Astrocyte of the spinal cord (primary cell): ENCODE results near the gene ADORA2A.

Experiments used
- DNase-seq: peaks from one replicate; pipeline ENCODE4 v3.0.0; 2011; ENCODE audit warnings: low read depth, low spot score
- H3K4me3 ChIP-seq: 2 replicates; pipeline ENCODE4 v1.5.1; 2011; ENCODE audit warnings: low read depth, mild to moderate bottlenecking, low read length, moderate library complexity
- CTCF ChIP-seq: IDR thresholded peaks from 2 replicates; pipeline ENCODE4 v1.5.1; 2012; ENCODE audit warnings: low read depth, mild to moderate bottlenecking, low read length, inconsistent platforms
- in situ Hi-C: cut with HindIII; loops from 2 replicates; pipeline ENCODE4 v1.10.0; 2017; ENCODE audit warnings: low sequenced_read_pairs

Gene ADORA2A

GRCh38 chr22:24474649-24475255 lies 47.4 kb downstream of the ADORA2A start:
- TF ChIP-seq CTCF, result no peak
- in situ Hi-C loops, result no loop called here
- peak; percentile 54 for DNase-seq

GRCh38 chr22:24481641-24482040 lies 54.2 kb downstream of the ADORA2A start:
- no peak overlapping the region for H3K4me3 ChIP-seq
- in situ Hi-C loops, result no loop called here
- no peak for TF ChIP-seq CTCF
- no peak for DNase-seq

More at GRCh38 chr22:24474649-24475255, 47.4 kb downstream of the ADORA2A start:
- no peak overlapping the region for H3K4me3 ChIP-seq

- DNase-seq, result peak; percentile 68
- in situ Hi-C loops, result no loop called here
- H3K4me3 ChIP-seq, result no peak overlapping the region
- no peak for TF ChIP-seq CTCF
Observed at GRCh38 chr22:24482575-24482974, 55.2 kb downstream of the ADORA2A start.

GRCh38 chr22:24482998-24483397 lies 55.6 kb downstream of the ADORA2A start:
- no peak for DNase-seq
- TF ChIP-seq CTCF, result no peak
- H3K4me3 ChIP-seq, result no peak overlapping the region
- in situ Hi-C loops, result no loop called here

- no peak for TF ChIP-seq CTCF
- peak; percentile 40 for DNase-seq
- in situ Hi-C loops, result no loop called here
- no peak overlapping the region for H3K4me3 ChIP-seq
Observed at GRCh38 chr22:24483976-24484545, 56.7 kb downstream of the ADORA2A start.

- in situ Hi-C loops, result no loop called here
- no peak for DNase-seq
- TF ChIP-seq CTCF, result no peak
- H3K4me3 ChIP-seq, result no peak overlapping the region
Observed at GRCh38 chr22:24485170-24485569, 57.8 kb downstream of the ADORA2A start.
